H9 (cell line): ENCODE measurements around the gene R3HDM2. TPM values are rescaled to one million over a fixed set of nuclear protein-coding genes. Genes with fewer than 3 reads are reported as not detected.

Experiments
- DNase-seq: peaks from one replicate; pipeline ENCODE4 v3.0.0-alpha.2; 2017
- H2AFZ ChIP-seq: one replicate; pipeline ENCODE4 v1.6.1; 2013; ENCODE audit warnings: mild to moderate bottlenecking, low read length, control low read depth, moderate library complexity
- H2AK5ac ChIP-seq: 2 replicates; pipeline ENCODE4 v1.6.1; 2013; ENCODE audit warnings: low read length, control low read depth, mixed read lengths; ENCODE audit not compliant: insufficient read length
- H2BK120ac ChIP-seq: one replicate; pipeline ENCODE4 v1.6.1; 2013; ENCODE audit warnings: low read depth, mild to moderate bottlenecking, low read length, control low read depth, inconsistent platforms; ENCODE audit not compliant: poor library complexity, severe bottlenecking
- H2BK12ac ChIP-seq: 2 replicates; pipeline ENCODE4 v1.6.1; 2013; ENCODE audit warnings: low read length, control low read depth, mixed read lengths, low read depth; ENCODE audit not compliant: insufficient read length
- H2BK15ac ChIP-seq: 2 replicates; pipeline ENCODE4 v1.6.1; 2013; ENCODE audit warnings: low read depth, low read length, control low read depth
- H2BK20ac ChIP-seq: one replicate; pipeline ENCODE4 v1.6.1; 2013; ENCODE audit warnings: low read depth, mild to moderate bottlenecking, low read length, control low read depth, inconsistent platforms; ENCODE audit not compliant: poor library complexity, severe bottlenecking
- H2BK5ac ChIP-seq: 2 replicates; pipeline ENCODE4 v1.6.1; 2013; ENCODE audit warnings: low read length, control low read depth, mixed read lengths; ENCODE audit not compliant: insufficient read length
- H3K14ac ChIP-seq: 2 replicates; pipeline ENCODE4 v1.6.1; 2013; ENCODE audit warnings: low read length, control low read depth; ENCODE audit not compliant: insufficient read depth
- H3K18ac ChIP-seq: 2 replicates; pipeline ENCODE4 v1.6.1; 2013; ENCODE audit warnings: low read depth, mild to moderate bottlenecking, mixed read lengths, low read length, control low read depth; ENCODE audit not compliant: insufficient read length
- H3K23ac ChIP-seq: 2 replicates; pipeline ENCODE4 v1.6.1; 2013; ENCODE audit warnings: low read length, control low read depth, mixed read lengths, low read depth; ENCODE audit not compliant: insufficient read length
- H3K23me2 ChIP-seq: 2 replicates; pipeline ENCODE4 v1.6.1; 2013; ENCODE audit warnings: low read depth, mild to moderate bottlenecking, mixed read lengths, low read length, control low read depth; ENCODE audit not compliant: insufficient read length, poor library complexity, severe bottlenecking
- H3K27ac ChIP-seq: 2 replicates; pipeline ENCODE4 v1.5.1; 2013; ENCODE audit warnings: low read length, control low read depth, mixed read lengths, low read depth; ENCODE audit not compliant: insufficient read length
- H3K27me3 ChIP-seq: 2 replicates; pipeline ENCODE4 v1.6.1; 2013; ENCODE audit warnings: low read length, control low read depth, inconsistent platforms; ENCODE audit not compliant: insufficient read depth
- H3K4ac ChIP-seq: 2 replicates; pipeline ENCODE4 v1.6.1; 2013; ENCODE audit warnings: low read depth, mild to moderate bottlenecking, control low read depth, inconsistent platforms, low read length, moderate library complexity
- H3K4me1 ChIP-seq: 2 replicates; pipeline ENCODE4 v1.6.1; 2013; ENCODE audit warnings: low read length, control low read depth, inconsistent platforms; ENCODE audit not compliant: insufficient read depth
- H3K4me2 ChIP-seq: 2 replicates; pipeline ENCODE4 v1.6.1; 2013; ENCODE audit warnings: low read length, control low read depth, mixed read lengths; ENCODE audit not compliant: insufficient read length, insufficient read depth
- H3K56ac ChIP-seq: 2 replicates; pipeline ENCODE4 v1.6.1; 2013; ENCODE audit warnings: low read depth, mild to moderate bottlenecking, mixed read lengths, low read length, control low read depth; ENCODE audit not compliant: insufficient read length
- H3K79me1 ChIP-seq: 2 replicates; pipeline ENCODE4 v1.6.1; 2013; ENCODE audit warnings: low read depth, mild to moderate bottlenecking, moderate library complexity, low read length, control low read depth, inconsistent platforms; ENCODE audit not compliant: insufficient read depth, poor library complexity, severe bottlenecking
- H3K79me2 ChIP-seq: 2 replicates; pipeline ENCODE4 v1.6.1; 2013; ENCODE audit warnings: low read length, control low read depth, inconsistent platforms; ENCODE audit not compliant: insufficient read depth
- H3K9ac ChIP-seq: 2 replicates; pipeline ENCODE4 v1.6.1; 2013; ENCODE audit warnings: low read length, control low read depth, mixed read lengths; ENCODE audit not compliant: insufficient read length; ENCODE audit errors: extremely low read depth
- H3K9me3 ChIP-seq: one replicate; pipeline ENCODE4 v1.6.1; 2013; ENCODE audit warnings: low read depth, low read length, inconsistent platforms; ENCODE audit not compliant: control insufficient read depth
- H3T11ph ChIP-seq: one replicate; pipeline ENCODE4 v1.6.1; 2013; ENCODE audit warnings: mild to moderate bottlenecking, low read length, control low read depth, inconsistent platforms
- H4K20me1 ChIP-seq: one replicate; pipeline ENCODE4 v1.6.1; 2013; ENCODE audit not compliant: control insufficient read depth, insufficient read length, insufficient read depth
- H4K5ac ChIP-seq: 2 replicates; pipeline ENCODE4 v1.6.1; 2013; ENCODE audit warnings: low read depth, mild to moderate bottlenecking, mixed read lengths, low read length, control low read depth; ENCODE audit not compliant: insufficient read length
- H4K8ac ChIP-seq: replicated peaks from 2 replicates; pipeline ENCODE4 v1.6.1; 2013; ENCODE audit warnings: low read length, control low read depth, mixed read lengths, low read depth; ENCODE audit not compliant: insufficient read length
- H4K91ac ChIP-seq: 2 replicates; pipeline ENCODE4 v1.6.1; 2013; ENCODE audit warnings: low read depth, mild to moderate bottlenecking, moderate library complexity, mixed read lengths, low read length, control low read depth; ENCODE audit not compliant: insufficient read length
- H3K27ac Mint-ChIP-seq, 3 experiments: 2 replicates in 2 of 3; 3 replicates in 1 of 3; pipeline ENCODE4 v1.8.0; 2020 to 2021; ENCODE audit warnings: mixed read lengths in 3 of 3, mild to moderate bottlenecking in 1 of 3, moderate library complexity in 1 of 3
- H3K27me3 Mint-ChIP-seq: 2 replicates; pipeline ENCODE4 v1.8.0; 2021; ENCODE audit warnings: low read depth, mild to moderate bottlenecking, moderate library complexity, mixed read lengths
- H3K36me3 Mint-ChIP-seq, 3 experiments: 2 replicates in 2 of 3; 3 replicates in 1 of 3; pipeline ENCODE4 v1.8.0; 2020 to 2021; ENCODE audit warnings: low read depth in 3 of 3, mixed read lengths in 3 of 3; ENCODE audit not compliant: insufficient read depth in 1 of 3
- H3K4me1 Mint-ChIP-seq, 2 experiments: 2 replicates each; pipeline ENCODE4 v1.8.0; 2020; ENCODE audit warnings: mixed read lengths in 2 of 2
- H3K4me3 Mint-ChIP-seq, 2 experiments: 2 replicates in 1 of 2; 3 replicates in 1 of 2; pipeline ENCODE4 v1.8.0; 2020 to 2021; ENCODE audit warnings: mild to moderate bottlenecking in 2 of 2, mixed read lengths in 2 of 2, moderate library complexity in 1 of 2
- H3K9me3 Mint-ChIP-seq, 2 experiments: 2 replicates in 1 of 2; 3 replicates in 1 of 2; pipeline ENCODE4 v1.8.0; 2020; ENCODE audit warnings: mild to moderate bottlenecking in 2 of 2, mixed read lengths in 2 of 2, moderate library complexity in 1 of 2
- CTCF ChIP-seq: fragments of 200-600 bp; sonication (generic); conservative IDR thresholded peaks from 3 replicates; pipeline ENCODE4 v1.8.0; 2021; ENCODE audit warnings: antibody characterized with exemption, mild to moderate bottlenecking
- WGBS: extraction: QIAGEN DNeasy Blood & Tissue Kit; methylation state at CpG from one replicate; pipeline ENCODE4 v1.1.7; 2013; ENCODE audit warnings: missing lambda C conversion rate, low lambda C conversion rate, mixed read lengths; ENCODE audit not compliant: insufficient read length; ENCODE audit errors: extremely low coverage; 5-methylcytosine and 5-hydroxymethylcytosine counted together
- total RNA-seq: library from RNA; stranded (reverse); gene quantifications from 2 replicates; pipeline ENCODE4 v1.2.1, GENCODE V29; 2021

R3HDM2 gene
- total RNA-seq, 1 experiment from 2014 or later = 43.9 TPM

DNA sequence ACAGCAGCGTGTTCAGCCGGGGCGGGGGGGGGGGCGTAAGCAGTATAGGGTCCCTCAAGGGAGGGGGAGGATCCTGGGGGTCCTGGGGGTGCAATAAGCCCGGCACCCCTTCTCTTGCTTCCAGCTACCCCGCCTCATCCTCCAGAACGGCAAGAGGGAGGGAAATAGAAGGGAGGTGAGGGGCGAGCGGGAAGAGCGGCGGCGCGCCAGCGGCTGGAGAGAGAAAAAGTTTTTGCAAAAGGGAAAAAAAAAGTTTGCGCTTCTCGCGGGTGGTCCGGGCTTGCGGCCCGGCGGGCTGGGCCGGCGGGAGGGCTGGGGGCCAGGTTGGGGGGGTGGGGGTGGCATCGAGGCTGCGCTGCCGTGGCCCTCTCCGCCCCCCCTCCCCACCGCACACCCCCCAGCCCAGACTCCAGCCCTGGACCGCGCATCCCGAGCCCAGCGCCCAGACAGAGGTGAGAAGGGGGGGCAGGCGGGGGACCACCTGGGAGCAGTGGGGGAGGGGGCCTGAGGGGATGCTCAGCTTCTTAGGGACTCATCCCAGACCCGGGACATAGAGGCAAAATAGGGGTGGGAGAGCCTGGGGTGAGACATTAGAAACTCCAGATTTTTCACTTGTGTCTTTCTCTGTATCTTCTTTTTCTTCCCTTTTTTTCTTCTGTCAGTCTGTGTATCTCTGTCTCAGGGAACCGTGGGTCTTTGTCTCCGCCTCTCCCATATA is 29.1 kb upstream of the R3HDM2 start, which contains the start of gene GLI1:
Gene GLI1 (plus strand): TSS at position 36 of the 718 bp plus-strand sequence. CDS start 3,907 bp downstream, outside the sequence.
- no peak within 1 kb of the TSS for H2AFZ ChIP-seq
- no peak within 1 kb of the TSS for H3K9ac ChIP-seq
- no peak within 1 kb of the TSS for H4K8ac ChIP-seq
- no peak within 1 kb of the TSS for H2BK20ac ChIP-seq
- H4K91ac ChIP-seq = no peak within 1 kb of the TSS
- no peaks in the 10 kb centered on the region for H3K9me3 ChIP-seq
- Mint-ChIP-seq H3K27me3 (peaks cover 25% of the 10 kb centered on the region), H3K9me3 (no peaks in the 10 kb centered on the region), H3K4me1 (peaks cover 41 to 46% of the 10 kb centered on the region in 2 experiments), H3K27ac (peak within 1 kb of the TSS; percentile 94 to 97 (median 97)), H3K36me3 (peaks cover 0 to 12% (median 5%) of the 10 kb centered on the region in 3 experiments; a peak in 6 of 7 replicates), H3K4me3 (peak within 1 kb of the TSS; percentile 91 to 99)
- H2BK5ac ChIP-seq = no peak within 1 kb of the TSS
- H4K20me1 ChIP-seq = no peaks in the 10 kb centered on the region
- WGBS = no CpG with 5 or more reads among the region's 36 CpGs
- no peak within 1 kb of the TSS for H2BK120ac ChIP-seq
- peak within 1 kb of the TSS; percentile 59 for H3K27ac ChIP-seq
- no peaks in the 10 kb centered on the region for H3K4me1 ChIP-seq
- peak; percentile 72 for DNase-seq
- no peak within 1 kb of the TSS for H3K56ac ChIP-seq
- H3K18ac ChIP-seq = no peak within 1 kb of the TSS
- no peaks in the 10 kb centered on the region for H3K79me1 ChIP-seq
- no peak within 1 kb of the TSS for H2BK15ac ChIP-seq
- TF ChIP-seq CTCF = no peak
- H3K4me2 ChIP-seq = peak within 1 kb of the TSS; percentile 90
- H3K4ac ChIP-seq = no peak within 1 kb of the TSS
- no peaks in the 10 kb centered on the region for H3K79me2 ChIP-seq
- no peak within 1 kb of the TSS for H2BK12ac ChIP-seq
- H3K23ac ChIP-seq = no peak within 1 kb of the TSS
- H3K14ac ChIP-seq = peak within 1 kb of the TSS; percentile 52; the same call in 1 of the 2 replicates
- H3K23me2 ChIP-seq = peaks cover 34% of the 10 kb centered on the region
- H4K5ac ChIP-seq = no peak within 1 kb of the TSS
- no peaks in the 10 kb centered on the region for H3K27me3 ChIP-seq
- H2AK5ac ChIP-seq = no peak within 1 kb of the TSS
- no peak within 1 kb of the TSS for H3T11ph ChIP-seq
